DND-41 (cell line): ENCODE results near the gene ADIRF.

ENCODE experiments used
- EZH2 ChIP-seq: IDR thresholded peaks from 3 replicates; pipeline ENCODE4 v1.6.1; 2012; ENCODE audit warnings: borderline replicate concordance, low read depth, mild to moderate bottlenecking, moderate library complexity, low read length, inconsistent platforms; ENCODE audit not compliant: severe bottlenecking
- TF ChIP-seq, protein P1 (sequence below): IDR thresholded peaks from 2 replicates; pipeline ENCODE4 v1.5.1; 2012; ENCODE audit warnings: borderline replicate concordance, low read length, moderate library complexity, mild to moderate bottlenecking; ENCODE audit not compliant: poor library complexity, severe bottlenecking; ENCODE audit errors: extremely low read depth

DNA sequence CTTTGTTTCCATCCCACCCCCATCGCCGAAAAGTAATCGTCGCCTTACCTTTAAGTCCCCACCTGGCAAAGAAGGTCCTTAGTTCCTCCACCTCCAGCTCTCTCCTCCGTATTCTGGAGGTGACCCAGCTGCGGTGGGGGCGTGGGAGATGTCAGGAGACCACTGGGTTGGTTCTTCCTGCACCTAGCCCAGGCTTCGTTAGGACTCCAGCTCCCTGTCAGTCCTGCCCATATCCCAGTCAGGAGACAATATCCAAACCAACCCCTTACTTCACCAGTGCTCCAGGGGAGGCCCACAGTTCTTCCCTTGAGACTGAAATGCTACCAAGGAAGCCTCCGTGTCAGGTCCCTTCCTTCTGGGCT is 693 bp downstream of the ADIRF start:
- TF ChIP-seq, protein P1, sequence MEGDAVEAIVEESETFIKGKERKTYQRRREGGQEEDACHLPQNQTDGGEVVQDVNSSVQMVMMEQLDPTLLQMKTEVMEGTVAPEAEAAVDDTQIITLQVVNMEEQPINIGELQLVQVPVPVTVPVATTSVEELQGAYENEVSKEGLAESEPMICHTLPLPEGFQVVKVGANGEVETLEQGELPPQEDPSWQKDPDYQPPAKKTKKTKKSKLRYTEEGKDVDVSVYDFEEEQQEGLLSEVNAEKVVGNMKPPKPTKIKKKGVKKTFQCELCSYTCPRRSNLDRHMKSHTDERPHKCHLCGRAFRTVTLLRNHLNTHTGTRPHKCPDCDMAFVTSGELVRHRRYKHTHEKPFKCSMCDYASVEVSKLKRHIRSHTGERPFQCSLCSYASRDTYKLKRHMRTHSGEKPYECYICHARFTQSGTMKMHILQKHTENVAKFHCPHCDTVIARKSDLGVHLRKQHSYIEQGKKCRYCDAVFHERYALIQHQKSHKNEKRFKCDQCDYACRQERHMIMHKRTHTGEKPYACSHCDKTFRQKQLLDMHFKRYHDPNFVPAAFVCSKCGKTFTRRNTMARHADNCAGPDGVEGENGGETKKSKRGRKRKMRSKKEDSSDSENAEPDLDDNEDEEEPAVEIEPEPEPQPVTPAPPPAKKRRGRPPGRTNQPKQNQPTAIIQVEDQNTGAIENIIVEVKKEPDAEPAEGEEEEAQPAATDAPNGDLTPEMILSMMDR, result no peak
- no peak for TF ChIP-seq EZH2
